Measurements from ENCODE around the gene CACNA2D3.
"Not testable (repeated sequence)": the region's sequence is repeated elsewhere in the genome, so short reads cannot be mapped to it uniquely, and the experiment has no call there.

Gene CACNA2D3

GRCh38 chr3:54458357-54458756 is 336.0 kb downstream of the CACNA2D3 start:
- H3K9me3 Mint-ChIP-seq (ENCODE audit: low read depth), result peaks cover 15% of the 10 kb centered on the region
- no peak overlapping the region for H3K4me3 Mint-ChIP-seq
- no peaks in the 10 kb centered on the region for H3K27me3 Mint-ChIP-seq
- H3K36me3 Mint-ChIP-seq, result no peaks in the 10 kb centered on the region
- H3K27ac Mint-ChIP-seq, result no peak overlapping the region
- H3K4me1 Mint-ChIP-seq (ENCODE audit: low read depth), result no peaks in the 10 kb centered on the region

DNA sequence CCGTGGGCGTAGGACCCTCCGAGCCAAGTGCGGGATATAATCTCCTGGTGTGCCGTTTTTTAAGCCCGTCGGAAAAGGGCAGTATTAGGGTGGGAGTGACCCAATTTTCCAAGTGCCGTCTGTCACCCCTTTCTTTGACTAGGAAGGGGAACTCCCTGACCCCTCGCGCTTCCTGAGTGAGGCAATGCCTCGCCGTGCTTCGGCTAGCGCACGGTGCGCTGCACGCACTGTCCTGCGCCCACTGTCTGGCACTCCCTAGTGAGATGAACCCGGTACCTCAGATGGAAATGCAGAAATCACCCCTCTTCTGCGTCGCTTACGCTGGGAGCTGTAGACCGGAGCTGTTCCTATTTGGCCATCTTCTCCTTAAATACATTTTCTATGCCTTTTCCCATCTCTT is 342.2 kb downstream of the CACNA2D3 start:
- peaks cover 13% of the 10 kb centered on the region for H3K9me3 Mint-ChIP-seq (ENCODE audit: low read depth)
- not testable (repeated sequence) for H3K4me1 Mint-ChIP-seq (ENCODE audit: low read depth); H3K27ac Mint-ChIP-seq; H3K4me3 Mint-ChIP-seq; H3K27me3 Mint-ChIP-seq; H3K36me3 Mint-ChIP-seq

GRCh38 chr3:54476891-54477290 is 354.5 kb downstream of the CACNA2D3 start:
- no peaks in the 10 kb centered on the region for H3K4me1 Mint-ChIP-seq (ENCODE audit: low read depth)
- peaks cover 2% of the 10 kb centered on the region for H3K27me3 Mint-ChIP-seq
- H3K9me3 Mint-ChIP-seq (ENCODE audit: low read depth), result peaks cover 24% of the 10 kb centered on the region
- H3K4me3 Mint-ChIP-seq, result no peak overlapping the region
- no peaks in the 10 kb centered on the region for H3K36me3 Mint-ChIP-seq
- no peak overlapping the region for H3K27ac Mint-ChIP-seq

- H3K9me3 Mint-ChIP-seq (ENCODE audit: low read depth), result peaks cover 9% of the 10 kb centered on the region
- no peaks in the 10 kb centered on the region for H3K4me1 Mint-ChIP-seq (ENCODE audit: low read depth)
- no peaks in the 10 kb centered on the region for H3K36me3 Mint-ChIP-seq
- H3K27me3 Mint-ChIP-seq, result peaks cover 2% of the 10 kb centered on the region
- H3K4me3 Mint-ChIP-seq, result no peak overlapping the region
- H3K27ac Mint-ChIP-seq, result no peak overlapping the region
These were observed 359.4 kb downstream of the CACNA2D3 start for GRCh38 chr3:54481606-54482365.

DNA sequence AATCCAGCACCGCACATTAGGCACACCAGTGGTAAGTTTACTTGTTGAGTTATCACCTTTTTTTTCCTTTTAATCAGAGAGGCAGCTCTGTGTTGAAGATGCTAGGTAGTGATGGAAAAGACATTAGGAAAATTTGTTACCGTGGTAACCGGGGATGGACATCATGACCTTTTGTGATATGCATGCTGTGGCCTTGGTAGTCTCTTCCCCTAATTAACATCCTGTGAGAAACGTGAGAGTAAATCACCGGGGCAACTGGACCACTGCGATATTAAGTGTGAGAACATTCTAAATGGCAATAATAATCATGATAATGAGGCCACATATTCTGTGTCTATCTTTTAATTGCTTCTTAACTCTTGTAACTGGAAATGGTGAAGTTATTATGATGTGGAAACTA is 362.0 kb downstream of the CACNA2D3 start:
- Mint-ChIP-seq H3K27me3 (no peaks in the 10 kb centered on the region), H3K27ac (no peak overlapping the region), H3K4me3 (no peak overlapping the region), H3K36me3 (no peaks in the 10 kb centered on the region), H3K4me1 (ENCODE audit: low read depth) (no peaks in the 10 kb centered on the region), H3K9me3 (ENCODE audit: low read depth) (no peaks in the 10 kb centered on the region)

DNA sequence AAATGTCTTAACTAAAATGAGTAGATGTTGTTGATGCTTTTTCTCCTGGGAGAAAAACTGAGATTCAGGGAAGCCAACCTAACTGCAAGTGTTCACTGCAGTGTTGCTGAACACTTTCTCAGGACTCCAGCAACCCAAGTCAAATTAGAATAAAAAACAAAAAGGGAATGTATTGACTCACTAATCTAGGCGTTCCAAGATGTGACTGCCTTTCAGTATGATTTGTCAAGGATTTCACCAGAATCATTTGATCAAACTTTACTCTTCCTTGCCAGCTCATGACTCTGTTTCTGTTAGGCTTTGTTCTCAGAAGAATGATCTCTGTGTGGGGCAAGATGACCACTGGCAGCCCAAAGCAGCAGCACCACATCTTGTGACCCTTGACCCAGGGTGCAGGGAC is 364.0 kb downstream of the CACNA2D3 start:
- H3K9me3 Mint-ChIP-seq (ENCODE audit: low read depth), result no peaks in the 10 kb centered on the region
- no peak overlapping the region for H3K4me3 Mint-ChIP-seq
- no peaks in the 10 kb centered on the region for H3K36me3 Mint-ChIP-seq

DNA sequence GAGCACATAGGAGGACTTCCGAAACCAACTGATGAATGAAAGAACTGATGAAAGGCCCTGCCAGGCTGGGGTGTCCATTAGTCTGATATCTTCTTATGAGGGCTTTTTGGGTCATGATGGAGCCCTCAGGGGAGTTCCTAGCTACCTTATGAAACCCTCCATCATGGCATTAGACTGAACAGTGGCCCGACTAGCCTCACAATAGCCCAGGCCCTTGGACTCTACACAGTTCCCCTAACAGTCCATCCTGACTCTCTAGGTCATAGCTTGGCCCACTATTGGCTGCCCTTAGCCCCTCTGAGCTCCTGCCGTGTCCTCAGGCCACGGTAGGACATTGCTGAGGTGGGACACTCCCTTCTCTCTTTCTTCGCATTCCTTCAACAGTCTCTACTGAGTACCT is 365.9 kb downstream of the CACNA2D3 start:
- H3K9me3 Mint-ChIP-seq (ENCODE audit: low read depth), result peaks cover 4% of the 10 kb centered on the region
- no peaks in the 10 kb centered on the region for H3K4me1 Mint-ChIP-seq (ENCODE audit: low read depth)
- H3K27ac Mint-ChIP-seq, result no peak overlapping the region
- no peaks in the 10 kb centered on the region for H3K27me3 Mint-ChIP-seq
- no peak overlapping the region for H3K4me3 Mint-ChIP-seq
- no peaks in the 10 kb centered on the region for H3K36me3 Mint-ChIP-seq

More for the DNA sequence above, 364.0 kb downstream of the CACNA2D3 start:
- Mint-ChIP-seq H3K27me3 (no peaks in the 10 kb centered on the region), H3K27ac (no peak overlapping the region), H3K4me1 (ENCODE audit: low read depth) (no peaks in the 10 kb centered on the region)

- H3K36me3 Mint-ChIP-seq, result no peaks in the 10 kb centered on the region
- peaks cover 12% of the 10 kb centered on the region for H3K9me3 Mint-ChIP-seq (ENCODE audit: low read depth)
- no peaks in the 10 kb centered on the region for H3K4me1 Mint-ChIP-seq (ENCODE audit: low read depth)
- no peak overlapping the region for H3K27ac Mint-ChIP-seq
- no peaks in the 10 kb centered on the region for H3K27me3 Mint-ChIP-seq
- no peak overlapping the region for H3K4me3 Mint-ChIP-seq
These were observed 371.9 kb downstream of the CACNA2D3 start for GRCh38 chr3:54494209-54494608.

DNA sequence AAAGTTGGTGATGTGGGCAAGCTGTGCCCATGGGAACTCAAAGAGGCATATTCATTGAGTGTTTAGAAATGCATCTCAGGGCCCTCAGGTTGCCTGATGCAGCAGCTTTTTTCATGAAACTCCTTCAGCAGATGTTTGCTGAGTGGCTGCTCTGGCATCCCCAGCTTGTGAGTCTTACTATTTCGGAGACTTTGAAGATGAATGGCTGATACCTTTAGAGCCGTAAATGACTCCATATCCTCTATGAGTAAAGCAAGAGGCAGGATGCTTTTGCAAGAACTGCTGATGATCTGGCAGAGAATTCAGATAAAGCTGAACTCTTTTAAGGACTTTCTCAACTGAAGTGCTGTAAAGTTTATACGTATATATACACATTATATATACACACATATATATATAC is 384.3 kb downstream of the CACNA2D3 start:
- no peak overlapping the region for H3K4me3 Mint-ChIP-seq
- peaks cover 6% of the 10 kb centered on the region for H3K27me3 Mint-ChIP-seq
- H3K4me1 Mint-ChIP-seq (ENCODE audit: low read depth), result no peaks in the 10 kb centered on the region
- H3K36me3 Mint-ChIP-seq, result no peaks in the 10 kb centered on the region
- no peak overlapping the region for H3K27ac Mint-ChIP-seq
- peaks cover 6% of the 10 kb centered on the region for H3K9me3 Mint-ChIP-seq (ENCODE audit: low read depth)

GRCh38 chr3:54507876-54508460 is 385.6 kb downstream of the CACNA2D3 start:
- H3K4me1 Mint-ChIP-seq (ENCODE audit: low read depth), result no peaks in the 10 kb centered on the region
- no peaks in the 10 kb centered on the region for H3K9me3 Mint-ChIP-seq (ENCODE audit: low read depth)
- no peak overlapping the region for H3K27ac Mint-ChIP-seq
- H3K27me3 Mint-ChIP-seq, result peaks cover 6% of the 10 kb centered on the region
- no peak overlapping the region for H3K4me3 Mint-ChIP-seq
- no peaks in the 10 kb centered on the region for H3K36me3 Mint-ChIP-seq

- Mint-ChIP-seq H3K27me3 (peaks cover 6% of the 10 kb centered on the region), H3K36me3 (no peaks in the 10 kb centered on the region), H3K4me1 (ENCODE audit: low read depth) (no peaks in the 10 kb centered on the region), H3K9me3 (ENCODE audit: low read depth) (no peaks in the 10 kb centered on the region), H3K27ac (no peak overlapping the region), H3K4me3 (no peak overlapping the region)
These were observed 388.2 kb downstream of the CACNA2D3 start for GRCh38 chr3:54510506-54510905.

GRCh38 chr3:54511766-54512365 is 389.5 kb downstream of the CACNA2D3 start:
- peaks cover 6% of the 10 kb centered on the region for H3K27me3 Mint-ChIP-seq

GRCh38 chr3:54514006-54514405 is 391.7 kb downstream of the CACNA2D3 start:
- no peaks in the 10 kb centered on the region for H3K4me1 Mint-ChIP-seq (ENCODE audit: low read depth)
- no peak overlapping the region for H3K4me3 Mint-ChIP-seq
- H3K36me3 Mint-ChIP-seq, result no peaks in the 10 kb centered on the region
- H3K9me3 Mint-ChIP-seq (ENCODE audit: low read depth), result no peaks in the 10 kb centered on the region
- H3K27ac Mint-ChIP-seq, result no peak overlapping the region
- peaks cover 5% of the 10 kb centered on the region for H3K27me3 Mint-ChIP-seq

More at GRCh38 chr3:54511766-54512365, 389.5 kb downstream of the CACNA2D3 start:
- H3K36me3 Mint-ChIP-seq, result no peaks in the 10 kb centered on the region
- H3K27ac Mint-ChIP-seq, result no peak overlapping the region
- no peaks in the 10 kb centered on the region for H3K9me3 Mint-ChIP-seq (ENCODE audit: low read depth)
- no peaks in the 10 kb centered on the region for H3K4me1 Mint-ChIP-seq (ENCODE audit: low read depth)
- H3K4me3 Mint-ChIP-seq, result no peak overlapping the region

DNA sequence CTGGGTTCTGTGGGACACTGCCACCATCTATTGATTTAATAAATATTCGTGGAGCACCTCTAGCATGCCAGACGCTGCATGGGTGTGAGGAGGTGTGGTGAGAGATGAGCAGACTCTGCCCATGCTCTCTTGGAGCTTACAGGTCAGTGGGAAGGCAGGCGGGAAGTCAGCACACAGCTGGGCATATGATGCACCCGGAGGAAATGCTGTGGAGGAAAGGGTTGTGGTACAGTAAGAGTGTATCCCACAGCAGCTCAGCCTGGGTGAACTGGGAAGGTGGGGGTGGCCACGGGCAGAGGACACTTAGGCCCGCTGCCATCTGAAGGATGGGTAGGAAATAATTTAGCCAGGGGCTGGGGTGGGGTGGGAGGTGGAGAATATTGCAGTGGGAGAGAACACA is 392.1 kb downstream of the CACNA2D3 start:
- H3K27ac Mint-ChIP-seq, result no peak overlapping the region
- H3K9me3 Mint-ChIP-seq (ENCODE audit: low read depth), result no peaks in the 10 kb centered on the region
- no peaks in the 10 kb centered on the region for H3K36me3 Mint-ChIP-seq
- no peak overlapping the region for H3K4me3 Mint-ChIP-seq
- H3K4me1 Mint-ChIP-seq (ENCODE audit: low read depth), result no peaks in the 10 kb centered on the region
- H3K27me3 Mint-ChIP-seq, result peaks cover 3% of the 10 kb centered on the region

DNA sequence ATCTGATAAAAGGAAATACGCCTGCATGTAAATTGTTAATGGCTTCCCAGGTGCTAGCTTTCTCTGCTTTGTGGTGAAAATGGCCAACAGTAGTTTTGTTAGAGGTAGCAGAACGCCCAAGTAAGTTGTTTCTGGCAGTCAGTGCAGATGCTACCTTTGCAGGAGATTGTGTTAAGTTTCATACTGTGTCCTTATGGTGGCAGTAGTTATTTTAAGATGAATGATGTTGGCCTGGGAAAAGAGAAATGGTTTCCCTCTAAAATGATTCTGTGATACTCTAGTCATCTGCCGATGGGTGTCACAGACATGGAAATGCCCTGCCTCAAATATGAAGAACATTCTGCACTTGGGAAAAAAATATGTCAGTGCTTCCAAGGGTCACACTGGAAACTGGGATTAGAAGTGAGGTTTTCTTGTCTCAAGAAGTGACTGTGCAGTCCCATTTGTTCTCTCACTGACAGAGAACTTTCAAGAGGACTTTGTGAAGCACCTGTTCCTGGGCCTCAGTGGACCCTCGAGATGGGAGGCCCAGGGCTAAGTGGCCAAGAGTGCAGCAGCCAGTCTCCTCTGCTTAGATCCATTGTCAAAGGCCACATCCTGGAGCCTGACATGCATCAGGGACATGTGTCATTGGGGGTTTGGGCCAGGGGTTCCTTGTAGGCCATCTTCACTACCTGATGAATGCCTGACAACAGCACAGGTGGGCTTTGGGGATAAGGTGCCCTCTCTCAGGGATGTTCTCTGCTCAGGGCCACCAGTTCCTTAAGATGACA is 393.3 kb downstream of the CACNA2D3 start:
- Mint-ChIP-seq H3K27me3 (peaks cover 1% of the 10 kb centered on the region), H3K4me3 (no peak overlapping the region), H3K27ac (no peak overlapping the region)

More for the DNA sequence above, 393.3 kb downstream of the CACNA2D3 start:
- Mint-ChIP-seq H3K36me3 (no peaks in the 10 kb centered on the region), H3K9me3 (ENCODE audit: low read depth) (no peaks in the 10 kb centered on the region), H3K4me1 (ENCODE audit: low read depth) (no peaks in the 10 kb centered on the region)
